Occipital lobe (tissue), 2 donors: ENCODE measurements around the gene ADA. TPM values are rescaled to one million over a fixed set of nuclear protein-coding genes. Genes with fewer than 3 reads are reported as not detected.
"Not testable (repeated sequence)": the region's sequence is repeated elsewhere in the genome, so short reads cannot be mapped to it uniquely, and the experiment has no call there.

ENCODE experiments used
- DNase-seq: peaks from one replicate; lab custom pipeline; 2025; lab: John Stamatoyannopoulos, UW
- total RNA-seq: library from RNA; depleted of rRNA; stranded (reverse); fragments of >200 nt; gene quantifications from one replicate; pipeline ENCODE4 v1.2.3, GENCODE V29; 2014

The ADA gene
- total RNA-seq, 1 donor from 2014 or later: 1.7 TPM

- DNase-seq: no peak
These were observed 27.6 kb upstream of the ADA start for GRCh38 chr20:44678990-44679611.

GRCh38 chr20:44678242-44678641 lies 26.7 kb upstream of the ADA start:
- no peak for DNase-seq

GRCh38 chr20:44672318-44672902 lies 20.9 kb upstream of the ADA start:
- DNase-seq: not testable (repeated sequence)

GRCh38 chr20:44671541-44671940 lies 20.0 kb upstream of the ADA start:
- not testable (repeated sequence) for DNase-seq

- DNase-seq: not testable (repeated sequence)
These were observed 19.4 kb upstream of the ADA start for GRCh38 chr20:44670851-44671250.

- DNase-seq: no peak
These were observed 14.6 kb upstream of the ADA start for GRCh38 chr20:44666066-44666465.

- no peak for DNase-seq
These were observed 12.6 kb upstream of the ADA start for GRCh38 chr20:44664131-44664530.

- no peak for DNase-seq
These were observed 10.8 kb upstream of the ADA start for GRCh38 chr20:44662261-44662660.

- no peak for DNase-seq
These were observed 9.1 kb upstream of the ADA start for GRCh38 chr20:44660581-44660980.

- DNase-seq: no peak
These were observed 8.4 kb upstream of the ADA start for GRCh38 chr20:44659931-44660330.

GRCh38 chr20:44658810-44659209 lies 7.3 kb upstream of the ADA start:
- DNase-seq: no peak

- no peak for DNase-seq
These were observed 6.4 kb upstream of the ADA start for GRCh38 chr20:44657875-44658274.

- no peak for DNase-seq
These were observed 4.9 kb upstream of the ADA start for GRCh38 chr20:44656448-44656847.

- DNase-seq: not testable (repeated sequence)
These were observed 2.7 kb upstream of the ADA start for GRCh38 chr20:44654210-44654609.

- no peak for DNase-seq
These were observed 2.0 kb upstream of the ADA start for GRCh38 chr20:44653546-44653945.

- DNase-seq: no peak
These were observed 140 bp downstream of the ADA start for GRCh38 chr20:44651434-44651683.

GRCh38 chr20:44650771-44651433 lies 597 bp downstream of the ADA start:
- no peak for DNase-seq

GRCh38 chr20:44649976-44650375 lies 1.5 kb downstream of the ADA start:
- DNase-seq: no peak

- DNase-seq: no peak
These were observed 2.4 kb downstream of the ADA start for GRCh38 chr20:44649126-44649525.

GRCh38 chr20:44648579-44648978 lies 2.9 kb downstream of the ADA start:
- DNase-seq: no peak

GRCh38 chr20:44648068-44648467 lies 3.4 kb downstream of the ADA start:
- DNase-seq: no peak

GRCh38 chr20:44646641-44647274 lies 4.7 kb downstream of the ADA start:
- no peak for DNase-seq
